ENCODE measurements around the gene CD59. TPM values are rescaled to one million over a fixed set of nuclear protein-coding genes. Genes with fewer than 3 reads are reported as not detected.
"Not testable (repeated sequence)": the region's sequence is repeated elsewhere in the genome, so short reads cannot be mapped to it uniquely, and the experiment has no call there.

CD59 gene
- total RNA-seq, 1 experiment from 2014 or later = 736 TPM

DNA sequence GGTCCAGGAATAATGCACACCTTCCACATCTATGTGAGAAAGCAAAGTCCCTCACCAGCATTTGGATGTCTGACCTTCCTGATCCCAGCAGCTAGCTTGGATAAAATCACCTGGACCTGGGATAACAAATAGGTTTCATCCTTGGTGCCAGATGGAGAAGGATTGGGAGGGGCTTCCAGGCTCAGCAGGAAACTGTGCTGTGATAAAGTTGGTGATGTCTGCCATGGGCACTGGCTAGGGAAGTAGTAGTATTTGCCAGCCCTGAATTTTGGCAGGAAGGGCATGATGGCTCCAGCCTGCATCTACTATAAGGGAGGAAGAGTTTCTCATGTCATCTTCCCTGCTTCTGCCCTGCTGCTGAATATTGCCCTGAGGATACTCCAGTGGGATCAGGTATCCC, 73.1 kb downstream of the CD59 start:
- in situ Hi-C loops (cut with HindIII; ENCODE audit: low pct_unique_long_range_greater_than_20kb, low sequenced_read_pairs) (no loop called here), intact Hi-C loops (cut with micrococcal nuclease; ENCODE audit: unreplicated experiment) (no loop called here)
- DNase-seq (ENCODE audit: low read depth, low spot score) = no peak
- no peak for ATAC-seq
- H3K9me3 ChIP-seq (ENCODE audit: control insufficient read depth, insufficient read depth, low read depth, low read length) = no peaks in the 10 kb centered on the region
- no peaks in the 10 kb centered on the region for H3K27me3 ChIP-seq (ENCODE audit: control insufficient read depth, insufficient read depth, low read length)
- no peaks in the 10 kb centered on the region for H3K4me1 ChIP-seq (ENCODE audit: control insufficient read depth, insufficient read depth, low read length)
- no peak overlapping the region for H3K27ac ChIP-seq (ENCODE audit: low read length)
- CTCF ChIA-PET = no interaction called here
- no peak overlapping the region for H3K4me3 ChIP-seq (ENCODE audit: low read depth in 2 of 2, low read length in 2 of 2)
- POLR2A ChIA-PET = no interaction called here
- TF ChIP-seq, protein P1, sequence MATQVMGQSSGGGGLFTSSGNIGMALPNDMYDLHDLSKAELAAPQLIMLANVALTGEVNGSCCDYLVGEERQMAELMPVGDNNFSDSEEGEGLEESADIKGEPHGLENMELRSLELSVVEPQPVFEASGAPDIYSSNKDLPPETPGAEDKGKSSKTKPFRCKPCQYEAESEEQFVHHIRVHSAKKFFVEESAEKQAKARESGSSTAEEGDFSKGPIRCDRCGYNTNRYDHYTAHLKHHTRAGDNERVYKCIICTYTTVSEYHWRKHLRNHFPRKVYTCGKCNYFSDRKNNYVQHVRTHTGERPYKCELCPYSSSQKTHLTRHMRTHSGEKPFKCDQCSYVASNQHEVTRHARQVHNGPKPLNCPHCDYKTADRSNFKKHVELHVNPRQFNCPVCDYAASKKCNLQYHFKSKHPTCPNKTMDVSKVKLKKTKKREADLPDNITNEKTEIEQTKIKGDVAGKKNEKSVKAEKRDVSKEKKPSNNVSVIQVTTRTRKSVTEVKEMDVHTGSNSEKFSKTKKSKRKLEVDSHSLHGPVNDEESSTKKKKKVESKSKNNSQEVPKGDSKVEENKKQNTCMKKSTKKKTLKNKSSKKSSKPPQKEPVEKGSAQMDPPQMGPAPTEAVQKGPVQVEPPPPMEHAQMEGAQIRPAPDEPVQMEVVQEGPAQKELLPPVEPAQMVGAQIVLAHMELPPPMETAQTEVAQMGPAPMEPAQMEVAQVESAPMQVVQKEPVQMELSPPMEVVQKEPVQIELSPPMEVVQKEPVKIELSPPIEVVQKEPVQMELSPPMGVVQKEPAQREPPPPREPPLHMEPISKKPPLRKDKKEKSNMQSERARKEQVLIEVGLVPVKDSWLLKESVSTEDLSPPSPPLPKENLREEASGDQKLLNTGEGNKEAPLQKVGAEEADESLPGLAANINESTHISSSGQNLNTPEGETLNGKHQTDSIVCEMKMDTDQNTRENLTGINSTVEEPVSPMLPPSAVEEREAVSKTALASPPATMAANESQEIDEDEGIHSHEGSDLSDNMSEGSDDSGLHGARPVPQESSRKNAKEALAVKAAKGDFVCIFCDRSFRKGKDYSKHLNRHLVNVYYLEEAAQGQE (IDR thresholded peaks at IDR 0.05; ENCODE audit: insufficient read depth in 1 of 2, low read depth in 2 of 2, low read length in 1 of 2) = no peak
- TF ChIP-seq, protein P2, sequence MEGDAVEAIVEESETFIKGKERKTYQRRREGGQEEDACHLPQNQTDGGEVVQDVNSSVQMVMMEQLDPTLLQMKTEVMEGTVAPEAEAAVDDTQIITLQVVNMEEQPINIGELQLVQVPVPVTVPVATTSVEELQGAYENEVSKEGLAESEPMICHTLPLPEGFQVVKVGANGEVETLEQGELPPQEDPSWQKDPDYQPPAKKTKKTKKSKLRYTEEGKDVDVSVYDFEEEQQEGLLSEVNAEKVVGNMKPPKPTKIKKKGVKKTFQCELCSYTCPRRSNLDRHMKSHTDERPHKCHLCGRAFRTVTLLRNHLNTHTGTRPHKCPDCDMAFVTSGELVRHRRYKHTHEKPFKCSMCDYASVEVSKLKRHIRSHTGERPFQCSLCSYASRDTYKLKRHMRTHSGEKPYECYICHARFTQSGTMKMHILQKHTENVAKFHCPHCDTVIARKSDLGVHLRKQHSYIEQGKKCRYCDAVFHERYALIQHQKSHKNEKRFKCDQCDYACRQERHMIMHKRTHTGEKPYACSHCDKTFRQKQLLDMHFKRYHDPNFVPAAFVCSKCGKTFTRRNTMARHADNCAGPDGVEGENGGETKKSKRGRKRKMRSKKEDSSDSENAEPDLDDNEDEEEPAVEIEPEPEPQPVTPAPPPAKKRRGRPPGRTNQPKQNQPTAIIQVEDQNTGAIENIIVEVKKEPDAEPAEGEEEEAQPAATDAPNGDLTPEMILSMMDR (IDR thresholded peaks at IDR 0.05) = no peak
- no peak for TF ChIP-seq TCF7L2 (IDR thresholded peaks at IDR 0.05; ENCODE audit: low read depth, low read length)
- TF ChIP-seq POLR2AphosphoS5 (IDR thresholded peaks at IDR 0.05; ENCODE audit: low read depth, low read length) = no peak
- TF ChIP-seq SIN3A (IDR thresholded peaks at IDR 0.05; ENCODE audit: borderline replicate concordance, insufficient read depth, low read depth, low read length) = no peak
- BruUV-seq (replicated peaks) = no TSS peak
- no peaks in the 10 kb centered on the region for H3K36me3 ChIP-seq (ENCODE audit: control insufficient read depth, insufficient read depth, low read length)

DNA sequence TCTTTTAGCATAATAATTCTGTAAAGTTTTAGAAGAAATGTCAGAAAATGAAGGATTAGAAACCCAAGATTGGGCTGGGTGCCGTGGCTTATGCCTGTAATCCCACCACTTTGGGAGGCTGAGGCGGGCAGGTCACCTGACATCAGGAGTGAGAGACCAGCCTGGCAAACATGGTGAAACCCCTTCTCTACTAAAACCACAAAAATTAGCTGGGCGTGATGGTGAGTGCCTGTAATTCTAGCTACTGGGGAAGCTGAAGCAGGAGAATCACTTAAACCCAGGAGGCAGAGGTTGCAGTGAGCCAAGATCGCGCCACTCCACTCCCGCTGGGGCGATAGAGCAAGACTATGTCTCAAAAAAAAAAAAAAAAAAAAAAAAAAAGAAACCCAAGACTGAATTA, 74.7 kb downstream of the CD59 start:
- ATAC-seq; in situ Hi-C loops (cut with HindIII; ENCODE audit: low pct_unique_long_range_greater_than_20kb, low sequenced_read_pairs); DNase-seq (ENCODE audit: low read depth, low spot score); H3K4me1 ChIP-seq (ENCODE audit: control insufficient read depth, insufficient read depth, low read length); H3K4me3 ChIP-seq (ENCODE audit: low read depth in 2 of 2, low read length in 2 of 2); CTCF ChIA-PET; H3K27me3 ChIP-seq (ENCODE audit: control insufficient read depth, insufficient read depth, low read length); H3K9me3 ChIP-seq (ENCODE audit: control insufficient read depth, insufficient read depth, low read depth, low read length); intact Hi-C loops (cut with micrococcal nuclease; ENCODE audit: unreplicated experiment); H3K36me3 ChIP-seq (ENCODE audit: control insufficient read depth, insufficient read depth, low read length); BruUV-seq (replicated peaks); H3K27ac ChIP-seq (ENCODE audit: low read length): not testable (repeated sequence)
- POLR2A ChIA-PET = interaction anchor here (0.7 kb wide), 1 partner anchor 20 kb away, joined by 4 read pairs; no protein-coding TSS in a partner anchor

DNA sequence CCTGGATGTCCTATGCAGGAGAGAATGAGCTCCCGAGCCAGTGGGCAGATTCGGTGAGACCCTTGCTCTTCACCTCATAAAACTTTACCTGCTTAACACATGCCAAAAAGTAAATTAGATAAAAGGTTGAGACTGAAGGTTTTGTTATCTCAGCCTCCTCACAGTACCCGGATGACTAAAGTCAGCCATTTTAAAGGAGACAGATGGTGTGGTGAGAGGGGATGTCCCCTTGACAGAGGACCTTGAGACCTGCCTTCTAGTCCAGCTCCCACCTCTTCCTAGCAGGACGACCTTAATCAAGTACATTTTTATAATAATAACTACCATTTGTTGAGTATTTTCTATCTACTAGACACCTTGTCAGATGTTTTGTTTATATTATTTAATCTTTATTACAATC, 75.3 kb downstream of the CD59 start:
- Histone ChIP-seq H3K4me3 (ENCODE audit: low read depth in 2 of 2, low read length in 2 of 2) (no peak overlapping the region), H3K9me3 (ENCODE audit: control insufficient read depth, insufficient read depth, low read depth, low read length) (no peaks in the 10 kb centered on the region), H3K4me1 (ENCODE audit: control insufficient read depth, insufficient read depth, low read length) (no peaks in the 10 kb centered on the region), H3K36me3 (ENCODE audit: control insufficient read depth, insufficient read depth, low read length) (no peaks in the 10 kb centered on the region), H3K27me3 (ENCODE audit: control insufficient read depth, insufficient read depth, low read length) (no peaks in the 10 kb centered on the region), H3K27ac (ENCODE audit: low read length) (no peak overlapping the region)
- in situ Hi-C loops (cut with HindIII; ENCODE audit: low pct_unique_long_range_greater_than_20kb, low sequenced_read_pairs) (no loop called here), intact Hi-C loops (cut with micrococcal nuclease; ENCODE audit: unreplicated experiment) (no loop called here)
- DNase-seq (ENCODE audit: low read depth, low spot score) = no peak
- TF ChIP-seq, protein P2 (IDR thresholded peaks at IDR 0.05) = no peak
- no peak for TF ChIP-seq SIN3A (IDR thresholded peaks at IDR 0.05; ENCODE audit: borderline replicate concordance, insufficient read depth, low read depth, low read length)
- no peak for TF ChIP-seq POLR2AphosphoS5 (IDR thresholded peaks at IDR 0.05; ENCODE audit: low read depth, low read length)
- TF ChIP-seq TCF7L2 (IDR thresholded peaks at IDR 0.05; ENCODE audit: low read depth, low read length) = no peak
- TF ChIP-seq, protein P1 (IDR thresholded peaks at IDR 0.05; ENCODE audit: insufficient read depth in 1 of 2, low read depth in 2 of 2, low read length in 1 of 2) = no peak
- no peak for ATAC-seq
- BruUV-seq (replicated peaks) = no TSS peak
- ChIA-PET POLR2A (interaction anchor here (0.7 kb wide), 1 partner anchor 19 kb away, joined by 4 read pairs; no protein-coding TSS in a partner anchor), CTCF (no interaction called here)
